Germinal center (tissue), 1 donor: ENCODE results near the gene OAT.

Experiments used
- DNase-seq: peaks from one replicate; pipeline ENCODE4 v3.0.0; 2012; ENCODE audit warnings: mixed read lengths, low spot score

The OAT gene

DNA sequence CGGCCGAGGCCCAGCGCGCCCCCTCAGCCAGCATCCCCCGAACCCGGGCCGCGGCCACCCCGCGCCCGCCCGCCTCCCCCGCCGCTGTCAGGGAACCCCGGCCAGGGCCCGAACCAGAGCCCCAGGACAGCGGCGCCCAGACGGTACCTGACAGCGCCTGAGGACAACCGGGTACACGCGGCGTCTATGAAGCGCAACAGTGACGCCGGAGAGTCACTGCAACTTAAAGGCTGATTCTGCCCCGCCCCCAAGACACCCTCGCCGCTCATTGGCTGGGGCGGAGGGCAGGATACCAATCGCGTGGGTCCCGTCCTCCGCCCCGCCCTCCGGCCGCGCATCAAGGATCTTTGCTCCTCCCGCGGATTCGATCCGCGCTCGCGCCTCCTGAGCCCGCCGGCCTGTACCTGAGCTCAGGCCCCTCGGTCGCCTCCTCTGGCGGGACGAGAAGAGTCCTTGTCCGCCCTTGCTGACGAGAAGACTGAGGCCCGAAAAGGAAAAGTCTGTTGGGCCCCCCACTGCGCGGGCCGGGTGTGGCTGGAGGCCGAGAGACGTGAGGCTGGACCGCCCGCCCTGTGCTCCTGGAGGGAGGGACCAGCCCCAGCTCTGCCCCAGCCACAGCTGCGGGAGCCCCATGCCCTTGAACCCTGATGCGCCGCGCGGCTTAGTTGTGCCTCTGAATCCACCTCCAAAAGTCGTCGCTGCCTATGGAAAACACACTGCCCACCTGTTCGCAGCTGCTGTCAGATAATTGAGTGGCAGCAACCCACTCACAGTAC, at the start of gene OAT:
Gene OAT (minus strand): TSS at position 198 of the 776 bp plus-strand sequence. CDS start 6,752 bp downstream, outside the sequence.
- DNase-seq: peak; percentile 99

DNA sequence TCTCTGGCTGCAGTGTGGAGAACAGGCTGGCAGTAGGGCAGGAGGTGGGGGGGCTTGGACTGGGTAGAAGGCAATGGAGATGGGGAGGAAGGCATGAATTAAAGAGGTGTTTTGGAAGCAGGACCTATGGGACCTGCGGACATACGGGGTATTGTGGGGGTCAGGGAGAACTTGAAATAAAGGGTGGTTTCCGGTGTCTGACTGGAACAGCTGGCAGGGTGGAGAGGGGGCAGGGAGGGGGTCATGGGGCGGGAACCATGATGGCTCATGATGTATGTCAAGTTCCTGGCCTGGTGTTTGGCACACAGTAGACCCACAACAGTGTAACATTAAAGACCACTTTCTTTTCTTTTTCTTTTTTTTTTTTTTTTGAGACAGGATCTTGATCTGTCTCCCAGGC, 48.4 kb upstream of the OAT start:
- no peak for DNase-seq

GRCh38 chr10:124465777-124466488, 47.2 kb upstream of the OAT start:
- no peak for DNase-seq

- DNase-seq: peak; percentile 40
Observed at GRCh38 chr10:124465003-124465776, 46.5 kb upstream of the OAT start.

GRCh38 chr10:124464028-124464965, 45.6 kb upstream of the OAT start:
- DNase-seq: no peak

GRCh38 chr10:124462348-124462695, 43.6 kb upstream of the OAT start:
- no peak for DNase-seq

GRCh38 chr10:124461642-124462347, 43.1 kb upstream of the OAT start, which contains the start of gene LHPP:
LHPP (plus strand) TSS chr10:124461823; CDS start chr10:124461863, 40 bp downstream.
- peak; percentile 93 for DNase-seq

DNA sequence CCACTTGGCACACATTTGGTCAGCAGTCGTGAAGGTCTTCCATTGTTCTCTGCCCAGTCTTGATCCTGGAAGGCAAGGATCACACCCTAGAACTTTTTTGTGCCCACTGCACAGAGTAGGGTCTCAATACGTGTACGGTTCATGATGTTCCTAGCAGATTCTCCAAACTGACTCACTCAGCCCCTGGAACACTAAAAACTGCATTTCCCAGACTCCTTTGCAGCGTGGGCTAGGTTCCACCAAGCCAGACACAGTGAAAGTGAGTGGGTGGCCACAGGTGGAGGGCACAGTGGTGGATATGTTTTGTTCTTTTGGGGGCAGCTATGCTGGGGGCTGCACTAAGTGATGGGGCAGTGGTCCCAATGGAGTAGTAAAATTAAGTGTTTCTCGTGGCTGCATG, 41.4 kb upstream of the OAT start:
- no peak for DNase-seq

DNA sequence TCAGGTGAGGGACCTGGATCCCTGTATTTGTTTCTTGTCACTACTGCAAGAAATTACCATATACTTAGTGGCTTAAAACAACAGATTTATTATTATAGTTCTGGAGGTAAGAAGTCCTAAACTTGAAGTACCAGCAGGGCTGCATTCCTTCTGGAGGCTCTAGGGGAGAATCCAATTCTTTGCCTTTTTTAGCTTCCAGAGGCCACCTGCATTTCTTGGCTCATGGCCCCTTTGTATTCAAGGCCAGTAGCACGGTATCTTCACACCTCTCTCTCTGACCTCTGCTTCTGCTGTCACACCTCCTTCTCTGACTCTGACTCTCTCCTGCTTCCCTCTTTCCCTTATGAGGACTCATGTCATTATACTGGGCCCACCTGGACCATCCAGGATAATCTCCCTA, 40.7 kb upstream of the OAT start:
- no peak for DNase-seq

GRCh38 chr10:124458889-124459288, 40.2 kb upstream of the OAT start:
- DNase-seq: no peak

DNA sequence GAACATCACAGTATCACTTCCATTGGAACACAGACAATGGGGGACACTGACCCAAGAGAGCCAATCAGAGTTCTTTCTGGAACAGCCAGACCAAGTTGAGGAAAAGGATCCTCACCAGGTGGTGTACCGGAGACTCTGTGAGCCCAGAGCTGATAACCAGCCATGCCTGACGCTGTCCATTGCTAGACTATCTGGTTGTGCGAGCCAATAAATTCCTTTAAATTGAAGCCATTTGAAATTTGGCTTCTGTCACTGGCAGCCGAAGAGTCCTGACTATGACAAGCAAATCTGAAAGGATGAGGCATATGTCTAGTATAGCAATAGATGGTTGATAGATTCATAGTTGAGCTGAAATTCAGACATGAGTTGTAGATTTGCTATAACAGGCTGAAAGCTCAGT, 39.8 kb upstream of the OAT start:
- no peak for DNase-seq

DNA sequence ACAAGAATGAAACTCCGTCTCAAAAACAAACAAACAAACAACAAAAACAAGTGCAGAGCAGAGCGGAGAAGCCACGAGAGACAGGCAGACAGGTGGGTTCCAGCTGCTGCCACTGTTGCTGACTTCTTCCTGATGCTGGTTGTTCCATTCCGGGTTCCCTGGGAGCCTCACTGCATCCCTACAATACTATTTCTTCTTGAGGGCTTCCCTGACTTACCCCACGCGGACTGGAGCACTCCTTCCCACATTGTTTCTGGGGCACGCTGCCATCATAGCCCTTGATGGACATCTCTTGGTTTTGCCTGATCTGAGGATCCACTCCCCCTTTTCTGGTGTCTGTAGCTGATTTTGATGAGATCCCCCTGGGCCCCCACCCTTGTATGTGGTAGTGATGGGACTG, 36.7 kb upstream of the OAT start:
- DNase-seq: no peak

DNA sequence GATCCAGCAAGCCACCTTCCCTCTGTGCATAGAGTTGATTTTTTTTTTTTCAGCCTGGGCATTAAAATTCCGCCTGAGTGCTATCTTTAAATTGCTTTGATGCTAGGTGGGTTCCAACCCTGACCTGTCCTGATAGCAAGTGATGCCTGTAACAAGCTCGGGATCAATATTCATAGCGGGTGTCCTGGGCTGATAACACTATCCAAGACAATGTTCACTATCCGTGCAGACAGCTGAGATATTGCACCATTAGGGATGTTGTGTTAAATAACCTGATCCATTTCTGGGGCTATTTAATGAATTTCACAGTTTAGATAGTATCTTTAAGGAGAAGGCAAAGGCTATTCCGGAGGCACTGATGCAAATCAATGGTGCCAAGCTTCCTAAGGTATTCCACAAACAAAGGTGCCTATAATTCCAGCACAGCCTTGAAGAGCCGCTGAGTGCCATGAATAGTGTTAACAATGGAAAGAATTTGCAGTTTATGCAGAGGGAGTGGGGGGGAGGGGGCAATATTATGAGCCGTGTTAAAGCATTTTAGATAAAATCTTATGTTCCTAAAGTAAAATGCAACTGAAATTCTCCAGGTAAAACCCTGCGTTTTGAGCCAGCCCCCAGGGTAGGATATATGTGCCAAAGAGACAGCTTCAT, 35.4 kb upstream of the OAT start:
- no peak for DNase-seq

DNA sequence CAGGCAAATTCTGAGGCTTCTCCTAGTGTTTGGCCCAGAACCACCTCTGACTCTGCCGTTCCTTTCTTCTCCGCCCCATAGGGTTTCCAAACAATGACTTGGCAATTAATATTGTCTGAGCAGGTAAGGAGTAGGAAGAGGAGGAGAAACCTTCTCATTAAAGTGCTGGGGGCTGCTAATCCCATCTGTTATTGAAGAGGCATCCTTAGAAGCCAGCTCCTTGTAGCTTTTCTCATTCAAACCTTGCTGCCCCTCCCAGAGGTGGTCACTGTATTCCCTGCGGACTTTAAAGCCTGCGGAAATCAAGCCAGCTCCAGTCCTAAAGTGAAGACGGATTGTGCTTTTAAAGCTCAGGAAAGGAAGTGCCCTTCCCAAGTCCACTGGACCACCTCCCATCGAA, 32.6 kb upstream of the OAT start:
- no peak for DNase-seq

GRCh38 chr10:124450783-124451057, 32.0 kb upstream of the OAT start:
- no peak for DNase-seq

- no peak for DNase-seq
Observed at GRCh38 chr10:124450012-124450782, 31.5 kb upstream of the OAT start, which contains the start of gene NKX1-2. NKX1-2 (minus strand) TSS chr10:124450035; CDS start chr10:124449943, 92 bp downstream.

- DNase-seq: no peak
Observed at GRCh38 chr10:124449170-124450011, 30.7 kb upstream of the OAT start.

DNA sequence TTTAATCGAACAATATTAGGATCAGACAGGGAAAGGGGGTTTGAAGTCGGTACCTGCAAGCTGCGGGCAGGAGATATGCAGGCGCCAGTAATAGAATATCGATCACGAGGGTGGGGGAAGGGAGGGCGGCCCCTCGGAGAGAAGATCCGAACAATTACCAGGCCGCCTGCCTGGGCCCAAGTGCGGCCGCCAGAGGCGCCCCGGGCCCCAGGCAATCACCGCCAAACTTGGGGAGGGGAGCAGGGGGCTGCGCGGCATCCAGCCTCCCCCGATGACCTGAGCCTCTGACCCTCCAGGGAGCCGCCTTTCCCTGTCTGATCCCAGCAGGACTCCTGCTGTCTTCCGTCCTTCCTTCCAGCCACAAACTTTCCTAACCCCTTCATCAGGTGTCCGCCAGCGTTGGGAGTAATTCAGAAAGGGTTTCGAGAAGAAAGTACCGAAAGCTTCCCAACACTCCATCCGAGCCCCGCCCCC, 30.0 kb upstream of the OAT start:
- DNase-seq: no peak
